HG02884 (cell line): ENCODE results near the gene COPS7A.

Experiments
- ATAC-seq: cut with Tn5 transposase; IDR thresholded peaks from one replicate; pipeline ENCODE4 v1.9.1; 2021; ENCODE audit warnings: mild to moderate bottlenecking, moderate library complexity; ENCODE audit not compliant: unreplicated experiment

Gene COPS7A

GRCh38 chr12:6750506-6750905 is 26.7 kb downstream of the COPS7A start:
- no peak for ATAC-seq

GRCh38 chr12:6751767-6752166 is 27.9 kb downstream of the COPS7A start:
- ATAC-seq: no peak

- ATAC-seq: no peak
Observed at GRCh38 chr12:6752167-6752920, 28.5 kb downstream of the COPS7A start.

GRCh38 chr12:6752921-6753771 is 29.3 kb downstream of the COPS7A start, which contains the start of gene MLF2:
Gene MLF2, minus strand, starts transcription at chr12:6753141. Its CDS starts 807 bp downstream, at chr12:6752334.
- peak; percentile 88 for ATAC-seq

- no peak for ATAC-seq
Observed at GRCh38 chr12:6753772-6754356, 30.0 kb downstream of the COPS7A start.

GRCh38 chr12:6754411-6754810 is 30.6 kb downstream of the COPS7A start:
- ATAC-seq: no peak

GRCh38 chr12:6757028-6757690 is 33.3 kb downstream of the COPS7A start:
- ATAC-seq: no peak

GRCh38 chr12:6758506-6759095 is 34.8 kb downstream of the COPS7A start:
- ATAC-seq: no peak

GRCh38 chr12:6759741-6760140 is 35.9 kb downstream of the COPS7A start:
- no peak for ATAC-seq

GRCh38 chr12:6763380-6763779 is 39.5 kb downstream of the COPS7A start:
- ATAC-seq: no peak

GRCh38 chr12:6764011-6764828 is 40.4 kb downstream of the COPS7A start:
- ATAC-seq: peak; percentile 87

GRCh38 chr12:6765048-6765633 is 41.3 kb downstream of the COPS7A start:
- ATAC-seq: no peak

- no peak for ATAC-seq
Observed at GRCh38 chr12:6765634-6766581, 42.1 kb downstream of the COPS7A start, which contains the start of gene PTMS. Gene PTMS, plus strand, starts transcription at chr12:6766363. Its CDS starts 343 bp downstream, at chr12:6766706.

GRCh38 chr12:6766651-6767349 is 43.0 kb downstream of the COPS7A start:
- ATAC-seq: no peak

GRCh38 chr12:6767353-6768319 is 43.8 kb downstream of the COPS7A start:
- ATAC-seq: no peak

GRCh38 chr12:6768437-6768914 is 44.6 kb downstream of the COPS7A start:
- ATAC-seq: no peak
